Stimulated activated CD8-positive, alpha-beta memory T cell treated with anti-CD3 and anti-CD28 coated beads, Interleukin-4, amount 100 ng/mL, for 24 hours (primary cell): Measurements from ENCODE around the gene CYP4Z1.
"Not testable (repeated sequence)": the region's sequence is repeated elsewhere in the genome, so short reads cannot be mapped to it uniquely, and the experiment has no call there.

ENCODE experiments used
- DNase-seq: peaks from one replicate; pipeline ENCODE4 v3.0.0-alpha.2; 2020; ENCODE audit warnings: low read depth

Gene CYP4Z1, protein sequence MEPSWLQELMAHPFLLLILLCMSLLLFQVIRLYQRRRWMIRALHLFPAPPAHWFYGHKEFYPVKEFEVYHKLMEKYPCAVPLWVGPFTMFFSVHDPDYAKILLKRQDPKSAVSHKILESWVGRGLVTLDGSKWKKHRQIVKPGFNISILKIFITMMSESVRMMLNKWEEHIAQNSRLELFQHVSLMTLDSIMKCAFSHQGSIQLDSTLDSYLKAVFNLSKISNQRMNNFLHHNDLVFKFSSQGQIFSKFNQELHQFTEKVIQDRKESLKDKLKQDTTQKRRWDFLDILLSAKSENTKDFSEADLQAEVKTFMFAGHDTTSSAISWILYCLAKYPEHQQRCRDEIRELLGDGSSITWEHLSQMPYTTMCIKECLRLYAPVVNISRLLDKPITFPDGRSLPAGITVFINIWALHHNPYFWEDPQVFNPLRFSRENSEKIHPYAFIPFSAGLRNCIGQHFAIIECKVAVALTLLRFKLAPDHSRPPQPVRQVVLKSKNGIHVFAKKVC

GRCh38 chr1:47067097-47067594, at the start of gene CYP4Z1:
TSS of gene CYP4Z1 (plus strand) at chr1:47067231. CDS start at chr1:47067491, 260 bp downstream.
- DNase-seq, result no peak

DNA sequence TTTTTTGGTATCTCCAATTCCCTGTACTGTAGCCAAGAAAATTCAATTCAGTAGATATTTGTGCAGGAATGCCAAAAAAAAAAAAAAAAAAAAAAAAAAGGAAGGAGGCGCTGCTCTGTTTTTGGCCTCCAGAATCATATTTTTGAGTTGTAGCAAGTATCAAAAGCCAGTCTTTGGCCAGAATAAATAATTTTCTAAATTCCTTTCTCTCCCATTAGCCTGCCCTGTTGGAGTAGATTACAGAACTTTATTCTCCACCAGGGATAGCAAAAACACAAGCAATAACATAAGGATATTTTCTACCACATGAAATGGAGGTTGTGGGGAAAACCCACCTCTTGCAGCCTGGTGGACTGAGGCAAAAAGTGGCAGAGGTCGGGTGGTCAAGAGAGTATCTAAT, 46.0 kb upstream of the CYP4Z1 start:
- DNase-seq, result no peak

DNA sequence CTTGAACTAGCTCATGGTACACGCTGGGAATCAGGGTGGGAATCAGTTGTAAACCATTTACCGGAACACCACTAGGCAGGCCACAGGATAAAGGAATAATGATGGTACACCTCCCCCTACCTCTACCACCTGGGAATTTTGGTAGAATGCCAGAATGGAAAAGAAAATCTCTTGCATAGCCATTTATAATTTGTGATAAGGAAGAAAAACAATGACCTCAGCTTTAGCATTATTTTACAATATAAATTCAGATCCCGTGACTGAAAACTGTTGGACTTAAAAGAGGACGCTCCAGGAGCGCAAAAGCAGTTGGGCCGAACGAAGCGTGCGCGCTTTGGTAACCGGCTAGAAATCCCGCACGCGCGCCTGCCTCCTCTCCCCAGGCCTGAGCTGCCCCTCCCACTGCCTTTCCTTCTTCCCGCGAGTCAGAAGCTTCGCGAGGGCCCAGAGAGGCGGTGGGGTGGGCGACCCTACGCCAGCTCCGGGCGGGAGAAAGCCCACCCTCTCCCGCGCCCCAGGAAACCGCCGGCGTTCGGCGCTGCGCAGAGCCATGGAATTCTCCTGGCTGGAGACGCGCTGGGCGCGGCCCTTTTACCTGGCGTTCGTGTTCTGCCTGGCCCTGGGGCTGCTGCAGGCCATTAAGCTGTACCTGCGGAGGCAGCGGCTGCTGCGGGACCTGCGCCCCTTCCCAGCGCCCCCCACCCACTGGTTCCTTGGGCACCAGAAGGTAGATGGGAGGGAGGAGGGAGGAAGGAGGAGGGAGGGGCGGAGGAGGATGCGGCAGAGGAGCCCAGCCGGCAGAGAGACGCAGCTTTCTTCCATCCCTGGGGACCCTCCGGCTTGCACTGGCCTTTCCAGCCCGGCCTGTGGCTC, 43.5 kb upstream of the CYP4Z1 start, which contains the start of gene CYP4X1:
CYP4X1 (plus strand) TSS at position 402 of the 873 bp plus-strand sequence; CDS start at position 551, 149 bp downstream.
- no peak for DNase-seq

- no peak for DNase-seq
These were observed 42.8 kb upstream of the CYP4Z1 start for GRCh38 chr1:47024141-47024801.

GRCh38 chr1:47030170-47030805, 36.7 kb upstream of the CYP4Z1 start:
- no peak for DNase-seq

GRCh38 chr1:47031059-47031458, 36.0 kb upstream of the CYP4Z1 start:
- DNase-seq, result no peak

- DNase-seq, result no peak
These were observed 35.4 kb upstream of the CYP4Z1 start for GRCh38 chr1:47031585-47031984.

GRCh38 chr1:47036764-47037163, 30.3 kb upstream of the CYP4Z1 start:
- no peak for DNase-seq

DNA sequence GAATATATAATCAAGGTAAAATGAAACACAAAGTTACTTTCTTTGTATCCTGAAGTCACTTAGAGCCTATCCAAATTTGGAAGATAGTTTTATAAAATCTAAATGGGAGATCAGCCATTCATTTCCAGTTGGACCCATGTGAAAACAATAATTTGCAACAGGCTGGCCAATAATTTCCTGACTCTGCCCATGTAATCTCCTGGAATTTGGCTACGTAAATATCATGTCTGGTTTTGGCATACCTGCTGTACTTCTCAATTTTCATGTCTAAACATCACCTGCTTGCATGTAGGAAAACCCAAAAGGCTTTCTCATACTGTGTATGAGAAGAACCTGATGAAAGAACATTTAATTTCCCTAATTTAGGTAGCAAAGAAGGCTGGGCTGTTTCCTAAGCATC, 7.7 kb upstream of the CYP4Z1 start:
- DNase-seq, result no peak

DNA sequence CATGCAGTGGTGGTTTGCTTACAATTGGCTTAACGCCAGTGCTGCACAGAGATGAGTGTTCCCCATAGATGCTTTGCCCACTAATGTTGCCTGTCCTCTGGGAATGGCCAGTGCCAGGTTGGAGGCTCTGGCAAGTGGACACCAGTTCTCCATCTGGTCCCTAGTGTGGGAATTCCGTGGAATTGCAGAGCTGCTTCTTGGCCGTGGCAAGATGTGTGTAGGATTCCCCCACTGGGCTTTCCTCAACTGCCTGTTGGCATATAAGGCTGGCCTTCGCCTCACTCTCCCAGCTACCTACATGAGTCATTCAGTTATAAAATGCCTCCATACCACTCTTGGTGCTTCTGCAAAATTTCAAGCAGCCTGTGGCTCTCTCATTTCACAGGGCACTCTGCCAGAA, 2.0 kb downstream of the CYP4Z1 start:
- not testable (repeated sequence) for DNase-seq

- not testable (repeated sequence) for DNase-seq
These were observed 2.5 kb downstream of the CYP4Z1 start for GRCh38 chr1:47069509-47069908.

GRCh38 chr1:47089356-47089755, 22.3 kb downstream of the CYP4Z1 start:
- not testable (repeated sequence) for DNase-seq

GRCh38 chr1:47091476-47091875, 24.4 kb downstream of the CYP4Z1 start:
- DNase-seq, result not testable (repeated sequence)

DNA sequence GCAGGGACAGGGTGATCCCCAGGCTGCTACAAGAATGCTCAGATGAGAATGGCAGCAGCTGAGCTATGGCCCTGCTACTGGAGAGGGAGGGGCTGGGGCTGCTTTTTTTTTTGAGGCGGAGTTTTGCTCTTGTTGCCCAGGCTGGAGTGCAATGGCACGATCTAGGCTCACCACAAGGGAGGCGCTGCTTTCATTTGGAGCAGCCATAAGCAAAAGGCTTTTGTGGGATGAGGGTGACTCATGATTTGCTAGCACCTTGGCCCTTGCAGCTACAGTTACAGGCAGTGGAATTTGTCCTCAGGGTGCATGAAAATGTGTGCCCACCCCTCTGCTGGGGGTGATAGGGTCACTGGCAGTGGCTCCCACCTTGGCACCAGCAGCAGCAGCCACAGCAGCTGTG, 37.8 kb downstream of the CYP4Z1 start:
- DNase-seq, result no peak

- DNase-seq, result no peak
These were observed 39.8 kb downstream of the CYP4Z1 start for GRCh38 chr1:47106792-47107191.

DNA sequence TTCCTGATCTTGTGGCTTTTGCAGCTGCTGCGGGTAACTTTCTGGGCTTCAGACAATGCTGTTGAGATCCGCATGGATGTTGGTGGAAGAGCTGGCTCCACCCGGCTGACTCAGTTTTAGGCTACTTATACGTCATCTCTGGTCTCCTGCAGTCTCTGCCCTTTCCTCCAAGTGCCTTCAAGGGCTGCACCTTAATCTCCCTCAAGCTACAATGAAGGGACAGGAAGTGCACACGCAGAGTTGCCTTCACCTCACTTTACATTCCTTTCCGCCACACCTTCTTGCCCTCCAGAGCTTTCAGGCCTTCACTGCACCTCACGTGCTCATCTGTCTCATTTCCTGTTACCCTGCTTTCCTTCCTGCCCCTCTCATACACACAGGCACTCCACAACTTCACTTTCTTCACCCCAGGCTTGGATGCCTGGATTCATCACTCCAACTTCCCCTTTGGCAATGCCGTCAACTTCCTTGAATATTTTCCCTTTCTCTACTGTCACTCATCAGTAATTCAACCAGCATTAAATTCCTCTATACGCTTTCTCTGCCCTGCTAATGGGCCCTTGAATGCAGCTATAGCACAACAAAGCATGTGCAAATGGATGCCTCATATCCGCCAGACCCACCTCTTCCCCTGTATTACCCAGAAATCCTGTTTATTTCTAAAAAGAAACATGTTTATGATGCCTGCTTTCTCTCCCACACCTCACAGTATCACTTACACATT, 41.0 kb downstream of the CYP4Z1 start:
- DNase-seq, result not testable (repeated sequence)

GRCh38 chr1:47109482-47109881, 42.5 kb downstream of the CYP4Z1 start:
- DNase-seq, result not testable (repeated sequence)

GRCh38 chr1:47113178-47113577, 46.1 kb downstream of the CYP4Z1 start:
- DNase-seq, result no peak

DNA sequence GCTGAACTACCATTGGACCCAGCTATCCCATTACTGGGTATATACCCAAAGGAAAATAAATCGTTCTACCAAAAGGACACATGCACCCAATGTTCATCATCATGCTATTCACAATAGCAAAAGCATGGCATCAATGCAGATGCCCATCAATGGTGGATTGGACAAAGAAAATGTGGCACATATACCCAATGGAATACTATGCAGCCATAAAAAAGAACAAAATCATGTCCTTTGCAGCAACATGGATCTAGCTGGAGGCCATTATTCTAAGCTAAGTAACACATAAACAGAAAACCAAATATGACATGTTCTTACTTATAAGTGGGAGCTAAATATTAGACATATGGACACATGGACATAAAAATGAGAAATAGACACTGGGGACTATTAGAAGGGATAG, 54.0 kb downstream of the CYP4Z1 start:
- not testable (repeated sequence) for DNase-seq

DNA sequence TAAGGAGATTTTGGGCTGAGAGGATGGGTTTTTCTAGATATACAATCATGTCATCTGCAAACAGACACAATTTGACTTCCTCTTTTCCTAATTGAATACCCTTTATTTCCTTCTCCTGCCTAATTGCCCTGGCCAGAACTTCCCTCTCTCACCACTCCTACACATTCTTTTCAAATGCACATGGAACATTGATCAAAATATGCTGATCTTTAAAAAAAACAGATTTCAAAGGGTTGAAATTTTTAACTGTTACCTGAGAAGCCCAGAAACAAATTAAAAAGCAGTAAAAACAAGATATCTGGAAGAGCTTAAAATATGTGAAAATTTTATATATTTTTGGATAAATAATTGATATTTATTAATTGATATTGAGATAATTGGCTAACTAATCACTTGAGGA, 57.8 kb downstream of the CYP4Z1 start:
- not testable (repeated sequence) for DNase-seq

GRCh38 chr1:47126997-47127396, 60.0 kb downstream of the CYP4Z1 start:
- DNase-seq, result not testable (repeated sequence)
